Activated CD8-positive, alpha-beta memory T cell treated with anti-CD3 and anti-CD28 coated beads for 36 hours (primary cell): ENCODE data around the gene ASTN2. TPM values are rescaled to one million over a fixed set of nuclear protein-coding genes. Genes with fewer than 3 reads are reported as not detected.
"Not testable (repeated sequence)": the region's sequence is repeated elsewhere in the genome, so short reads cannot be mapped to it uniquely, and the experiment has no call there.

Experiments used
- CTCF ChIA-PET: fragments of 350-600 bp; sonication (Branson Sonifier 250); formaldehyde crosslinking; loops from one replicate; lab custom pipeline; 2021; ENCODE audit warnings: antibody characterized with exemption; lab: Charles Lee
- POLR2A ChIA-PET: fragments of 350-600 bp; sonication (Branson Sonifier 250); formaldehyde crosslinking; loops from one replicate; lab custom pipeline; 2021; ENCODE audit warnings: antibody characterized with exemption; lab: Charles Lee
- total RNA-seq, 2 experiments: library from RNA; stranded (reverse); gene quantifications; one replicate each; pipeline ENCODE4 v1.2.3, GENCODE V29; 2021

The ASTN2 gene
- total RNA-seq, 2 experiments from 2014 or later: 3.1 to 4.3 TPM

DNA sequence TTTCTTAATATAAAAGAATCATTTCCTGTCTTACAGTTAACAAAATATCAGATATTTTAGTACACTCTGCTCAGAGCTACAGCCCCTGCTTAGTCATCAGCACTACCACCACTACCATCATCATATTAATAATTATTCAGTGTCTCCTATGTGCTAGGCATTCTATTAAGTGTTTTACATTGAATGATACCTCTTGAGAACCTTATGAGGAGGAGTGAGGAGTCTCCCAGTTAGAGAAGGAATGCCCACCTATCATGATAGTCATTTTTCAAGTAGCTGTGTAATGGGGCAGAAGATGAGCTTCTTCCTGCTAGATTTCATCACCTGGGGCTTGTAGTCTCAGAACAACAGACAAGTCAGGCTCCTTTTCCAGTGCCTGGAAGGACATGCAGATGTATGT lies 489.7 kb downstream of the ASTN2 start:
- ChIA-PET CTCF (interaction anchor here (0.7 kb wide), 1 partner anchor 16 kb away, joined by 3 read pairs; no protein-coding TSS in a partner anchor), POLR2A (no interaction called here)

DNA sequence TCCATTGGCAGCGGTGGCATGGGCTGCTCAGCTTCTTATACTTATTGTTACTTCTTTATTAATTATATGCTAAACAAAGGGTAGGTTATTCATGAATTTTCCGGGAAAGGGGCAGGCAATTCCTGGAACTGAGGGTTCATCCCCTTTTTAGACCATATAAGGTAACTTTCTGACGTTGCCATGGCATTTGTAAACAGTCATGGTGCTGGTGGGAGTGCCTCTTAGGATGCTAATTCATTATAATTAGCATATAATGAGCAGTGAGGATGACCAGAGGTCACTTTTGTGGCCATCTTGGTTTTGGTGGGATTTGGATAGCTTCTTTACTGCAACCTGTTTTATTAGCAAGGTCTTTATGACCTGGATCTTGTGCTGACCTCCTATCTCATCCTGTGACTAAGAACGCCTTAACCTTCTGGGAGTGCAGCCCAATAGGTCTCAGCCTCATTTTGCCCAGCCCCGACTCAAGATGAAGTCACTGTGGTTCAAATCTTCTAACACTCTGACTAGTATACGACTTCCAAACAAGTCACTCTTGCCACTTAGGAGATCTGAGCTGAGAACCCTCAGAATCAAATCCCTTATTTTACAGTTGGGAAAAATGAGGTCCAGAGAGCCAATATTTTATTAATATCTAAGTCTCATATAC lies 490.3 kb downstream of the ASTN2 start:
- ChIA-PET POLR2A (no interaction called here), CTCF (no interaction called here)

GRCh38 chr9:116917895-116918508 lies 496.9 kb downstream of the ASTN2 start:
- CTCF ChIA-PET, POLR2A ChIA-PET: not testable (repeated sequence)

DNA sequence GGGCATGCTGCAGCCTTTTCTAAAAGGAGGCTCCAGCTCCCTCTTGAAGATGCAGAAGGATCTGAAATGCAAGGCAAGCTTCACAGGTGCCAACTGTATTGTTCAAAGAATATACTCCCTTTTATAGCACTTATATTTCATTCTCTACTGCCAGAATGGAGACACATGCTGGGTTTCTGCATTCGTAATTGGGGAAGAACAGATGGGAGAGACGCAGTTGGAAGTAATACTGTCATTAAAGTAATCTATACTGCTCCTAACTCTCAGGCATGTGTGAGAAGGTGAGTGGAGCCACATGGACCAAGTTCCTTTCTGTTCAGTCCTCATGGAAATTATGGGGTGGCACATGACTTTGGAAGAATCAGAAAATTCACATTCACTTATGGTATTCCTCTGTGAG lies 501.3 kb downstream of the ASTN2 start:
- POLR2A ChIA-PET: no interaction called here

GRCh38 chr9:116910201-116910600 lies 504.7 kb downstream of the ASTN2 start:
- ChIA-PET POLR2A (no interaction called here), CTCF (no interaction called here)

More for the DNA sequence above, 501.3 kb downstream of the ASTN2 start:
- CTCF ChIA-PET: no interaction called here

- CTCF ChIA-PET: no interaction called here
Measured at GRCh38 chr9:116907989-116908388, 506.9 kb downstream of the ASTN2 start.

GRCh38 chr9:116905171-116905588 lies 509.7 kb downstream of the ASTN2 start:
- POLR2A ChIA-PET: no interaction called here
- CTCF ChIA-PET: no interaction called here

More at GRCh38 chr9:116907989-116908388, 506.9 kb downstream of the ASTN2 start:
- POLR2A ChIA-PET: no interaction called here

DNA sequence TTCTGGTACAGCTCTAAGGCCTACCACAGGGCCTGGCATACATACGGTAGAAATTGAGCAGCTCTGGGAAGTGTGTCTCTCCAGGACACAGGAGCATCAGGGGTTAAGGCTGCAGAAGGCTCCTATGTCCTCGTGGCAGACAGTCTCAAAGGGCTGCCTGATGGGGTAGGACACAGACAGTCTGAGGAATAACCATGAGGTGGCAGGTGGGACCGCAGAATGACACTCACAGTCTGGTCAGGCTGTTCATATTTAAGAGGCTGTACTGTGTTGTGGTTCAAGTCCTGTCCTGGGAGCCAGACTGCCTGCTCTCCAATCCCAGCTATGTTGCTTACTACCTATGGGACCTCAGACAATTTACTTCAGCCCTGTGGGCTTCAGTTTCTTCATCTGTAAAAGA lies 510.7 kb downstream of the ASTN2 start:
- CTCF ChIA-PET: no interaction called here
- POLR2A ChIA-PET: no interaction called here

DNA sequence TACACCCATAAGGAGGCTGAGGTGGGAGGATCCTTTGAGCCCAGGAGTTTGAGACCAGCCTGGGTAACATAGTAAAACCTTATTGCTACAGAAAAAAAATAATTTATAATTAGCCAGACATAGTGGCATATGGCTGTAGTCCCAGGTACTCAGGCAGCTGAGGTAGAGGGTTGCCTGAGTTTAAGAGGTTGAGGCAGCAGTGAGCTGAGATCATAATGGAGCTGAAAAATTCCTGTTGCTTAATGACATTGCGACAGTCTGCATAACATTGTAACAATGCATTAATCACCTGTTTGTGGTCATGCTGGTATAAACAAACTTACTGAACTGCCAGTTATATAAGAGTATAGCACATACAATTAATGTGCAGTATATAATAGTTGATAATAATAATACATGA lies 513.6 kb downstream of the ASTN2 start:
- ChIA-PET CTCF (no interaction called here), POLR2A (no interaction called here)

- POLR2A ChIA-PET: no interaction called here
- CTCF ChIA-PET: no interaction called here
Measured at GRCh38 chr9:116900543-116900942, 514.3 kb downstream of the ASTN2 start.

- ChIA-PET POLR2A (no interaction called here), CTCF (no interaction called here)
Measured at GRCh38 chr9:116900007-116900367, 514.9 kb downstream of the ASTN2 start.

- CTCF ChIA-PET: no interaction called here
- POLR2A ChIA-PET: no interaction called here
Measured at GRCh38 chr9:116899337-116900006, 515.4 kb downstream of the ASTN2 start.

DNA sequence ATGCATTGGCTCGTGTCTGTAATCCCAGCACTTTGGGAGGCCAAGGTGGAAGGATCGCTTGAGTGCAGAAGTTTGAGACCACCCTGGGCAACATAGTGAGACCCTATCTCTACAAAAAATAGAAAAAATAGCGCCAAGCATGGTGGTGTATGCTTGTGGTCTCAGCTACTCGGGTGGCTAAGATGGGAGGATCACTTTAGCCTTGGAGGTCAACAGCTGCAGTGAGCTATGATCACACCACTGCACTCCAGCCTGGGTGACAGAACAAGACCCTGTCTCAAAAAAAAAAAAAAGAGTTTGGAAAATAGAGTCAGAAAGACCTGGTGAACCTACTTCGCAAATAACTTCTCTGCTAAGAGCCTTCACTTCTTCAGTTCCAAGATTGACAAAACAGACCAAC lies 516.7 kb downstream of the ASTN2 start:
- POLR2A ChIA-PET, CTCF ChIA-PET: not testable (repeated sequence)

DNA sequence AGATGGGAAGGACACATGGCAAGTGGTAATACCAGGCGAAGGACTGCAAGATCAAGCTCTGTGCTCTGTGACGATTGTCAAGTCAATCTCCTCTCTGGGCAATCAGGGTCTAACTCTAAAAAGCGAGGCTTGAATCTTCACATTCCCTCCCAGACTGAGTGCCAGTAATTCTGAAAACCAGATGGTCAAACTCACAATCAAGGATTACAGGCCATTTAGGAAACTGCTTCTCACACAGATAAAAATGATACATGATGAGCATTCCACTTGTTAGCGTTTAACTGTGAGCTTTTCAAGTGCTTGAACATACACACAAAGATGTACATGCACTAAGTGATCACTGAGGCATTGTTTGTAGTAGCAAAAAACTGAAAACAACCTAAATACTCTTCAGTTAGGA lies 517.7 kb downstream of the ASTN2 start:
- CTCF ChIA-PET: no interaction called here
- POLR2A ChIA-PET: no interaction called here

- POLR2A ChIA-PET: no interaction called here
Measured at GRCh38 chr9:116895961-116896360, 518.9 kb downstream of the ASTN2 start.

DNA sequence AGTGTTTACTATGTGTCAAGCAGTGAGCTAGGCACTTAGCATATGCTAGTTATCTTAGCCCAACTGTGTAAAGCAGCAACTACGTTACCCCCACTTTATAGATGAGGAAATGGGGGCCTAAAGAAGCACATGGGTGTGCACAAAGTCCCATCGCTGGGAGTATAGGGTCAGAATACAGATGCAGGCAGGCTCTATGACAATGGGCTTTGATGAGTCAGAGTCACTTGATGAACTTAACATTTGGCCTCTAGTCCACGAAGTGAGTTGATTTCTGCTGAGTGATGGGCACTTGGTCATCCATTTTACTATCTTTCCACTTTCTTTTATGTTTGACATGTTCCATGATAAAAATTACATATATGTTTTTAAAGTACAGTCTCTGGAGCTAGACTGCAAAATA lies 523.4 kb downstream of the ASTN2 start:
- CTCF ChIA-PET: no interaction called here
- POLR2A ChIA-PET: no interaction called here

More at GRCh38 chr9:116895961-116896360, 518.9 kb downstream of the ASTN2 start:
- CTCF ChIA-PET: no interaction called here

DNA sequence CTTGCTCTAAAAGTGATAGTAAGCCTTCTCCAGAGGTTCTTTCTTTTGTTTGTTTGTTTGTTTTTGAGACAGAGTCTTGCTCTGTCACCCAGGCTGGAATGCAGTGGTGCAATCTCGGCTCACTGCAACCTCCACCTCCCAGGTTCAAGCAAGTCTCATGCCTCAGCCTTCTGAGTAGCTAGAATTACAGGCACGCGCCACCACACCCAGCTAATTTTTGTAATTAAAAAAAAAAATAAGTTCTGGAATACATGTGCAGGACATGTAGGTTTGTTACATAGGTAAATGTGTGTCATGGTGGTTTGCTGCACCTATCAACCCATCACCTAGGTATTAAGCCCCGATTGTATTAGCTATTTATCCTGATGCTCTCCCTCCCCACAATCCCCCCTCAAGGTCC lies 526.4 kb downstream of the ASTN2 start:
- POLR2A ChIA-PET, CTCF ChIA-PET: not testable (repeated sequence)

- POLR2A ChIA-PET: no interaction called here
- CTCF ChIA-PET: no interaction called here
Measured at GRCh38 chr9:116888066-116888465, 526.8 kb downstream of the ASTN2 start.

DNA sequence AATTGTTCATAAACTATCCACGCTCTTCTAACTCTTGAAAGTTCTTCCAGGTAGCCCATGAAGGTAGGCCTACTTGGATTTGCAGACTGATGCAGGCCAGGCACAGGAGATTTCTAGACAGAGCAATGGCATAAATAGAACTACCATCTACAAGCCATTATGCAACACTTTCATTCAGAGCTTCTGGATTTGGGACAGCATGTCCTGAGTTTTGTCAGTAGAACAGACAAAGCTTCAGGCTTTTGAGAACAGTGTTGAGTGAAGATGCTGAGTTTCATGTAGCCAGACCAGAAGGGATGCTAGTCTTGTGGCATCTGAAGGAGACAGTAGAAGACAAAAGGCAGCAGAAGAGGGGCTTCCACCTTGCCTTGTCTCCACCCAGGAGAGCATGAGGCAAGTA lies 531.2 kb downstream of the ASTN2 start:
- CTCF ChIA-PET: no interaction called here
- POLR2A ChIA-PET: no interaction called here

GRCh38 chr9:116877072-116877471 lies 537.8 kb downstream of the ASTN2 start:
- POLR2A ChIA-PET: no interaction called here
- CTCF ChIA-PET: no interaction called here

DNA sequence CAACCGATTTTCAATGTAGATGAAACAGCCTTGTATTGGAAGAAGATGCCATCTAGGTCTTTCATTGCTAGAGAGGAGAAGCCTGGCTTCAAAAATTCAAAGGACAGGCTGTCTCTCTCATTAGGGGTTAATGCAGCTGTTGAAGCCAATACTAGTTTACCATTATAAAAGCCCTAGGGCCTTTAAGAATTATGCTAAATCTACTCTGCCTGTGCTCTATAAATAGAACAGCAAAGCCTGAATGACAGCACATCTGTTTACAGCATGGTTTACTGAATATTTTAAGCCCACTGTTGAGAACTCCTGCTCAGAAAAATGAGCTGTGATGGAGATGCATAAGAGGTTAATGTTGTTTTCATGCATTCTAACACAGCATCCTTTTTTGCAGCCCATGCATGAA lies 539.3 kb downstream of the ASTN2 start:
- CTCF ChIA-PET: interaction anchor here (0.7 kb wide), 1 partner anchor 15 kb away, joined by 3 read pairs; no protein-coding TSS in a partner anchor
- POLR2A ChIA-PET: no interaction called here
